NCI-H2227 (cell line): ENCODE data around the gene SH2D3A.
"Not testable (repeated sequence)": the region's sequence is repeated elsewhere in the genome, so short reads cannot be mapped to it uniquely, and the experiment has no call there.

Experiments used
- DNase-seq: peaks from one replicate; lab custom pipeline; 2025; ENCODE audit not compliant: unreplicated experiment; lab: John Stamatoyannopoulos, UW

SH2D3A gene

DNA sequence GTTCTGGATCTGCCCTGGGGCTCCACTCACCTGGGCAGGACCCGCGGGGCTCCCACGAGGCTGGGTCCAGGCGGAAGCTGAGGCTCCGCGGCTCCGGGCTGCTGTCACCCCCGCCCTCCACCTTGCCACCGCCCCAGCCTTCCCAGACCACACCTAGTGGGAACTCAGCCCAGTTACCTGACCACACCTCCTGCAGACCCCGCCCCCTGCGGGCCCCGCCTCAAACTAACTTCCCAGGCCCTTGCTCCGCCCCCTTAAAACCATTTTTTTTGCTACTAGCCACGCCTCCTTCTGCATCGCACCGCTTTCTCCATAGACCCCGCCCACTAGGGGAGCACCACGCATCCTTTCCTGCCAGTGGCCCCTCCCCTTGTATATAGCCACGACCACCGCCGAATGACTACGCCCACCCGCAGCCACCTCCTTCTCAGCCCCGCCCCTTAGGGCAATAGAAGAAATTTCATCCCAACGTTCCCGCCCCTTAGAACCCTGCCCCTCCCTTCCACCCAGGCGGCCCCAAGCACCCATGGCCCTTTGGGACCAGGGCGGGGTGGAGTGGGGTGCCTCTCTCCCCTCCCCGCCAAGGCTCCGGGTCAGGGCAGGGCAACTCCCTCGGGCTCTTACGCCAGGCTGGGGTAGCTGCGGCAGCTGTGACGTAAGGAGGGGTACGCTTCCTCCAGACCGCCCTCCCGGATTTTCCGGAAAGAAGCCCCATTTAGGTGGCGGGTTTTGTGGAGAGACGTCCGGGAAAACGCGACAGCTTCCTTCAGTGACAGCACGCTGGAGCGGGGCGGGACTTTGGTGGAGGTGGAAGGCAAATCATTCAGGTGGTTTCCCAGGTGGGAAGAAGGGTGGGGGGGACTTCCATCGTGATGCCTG is at the start of gene SH2D3A:
SH2D3A (minus strand) TSS at position 79 of the 879 bp plus-strand sequence. CDS start 3,687 bp downstream, outside the sequence.
- DNase-seq = peak; percentile 65

DNA sequence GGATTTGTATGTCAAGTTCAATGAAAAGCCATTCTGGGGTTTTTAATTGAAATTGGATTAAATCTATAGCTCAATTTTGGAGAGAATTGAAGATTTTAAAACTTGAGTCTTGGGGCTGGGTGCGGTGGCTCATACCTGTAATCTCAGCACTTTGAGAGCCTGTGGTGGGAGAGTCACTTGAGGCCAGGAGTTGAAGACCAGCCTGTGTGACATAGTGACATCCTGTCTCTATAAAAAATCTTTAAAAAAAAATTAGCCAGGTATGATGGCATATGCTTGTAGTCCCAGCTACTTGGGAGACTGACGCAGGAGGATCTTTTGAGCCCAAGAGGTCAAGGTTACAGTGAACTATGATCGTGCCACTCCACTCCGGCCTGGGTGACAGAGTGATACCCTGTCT is 46.4 kb upstream of the SH2D3A start:
- DNase-seq = no peak

DNA sequence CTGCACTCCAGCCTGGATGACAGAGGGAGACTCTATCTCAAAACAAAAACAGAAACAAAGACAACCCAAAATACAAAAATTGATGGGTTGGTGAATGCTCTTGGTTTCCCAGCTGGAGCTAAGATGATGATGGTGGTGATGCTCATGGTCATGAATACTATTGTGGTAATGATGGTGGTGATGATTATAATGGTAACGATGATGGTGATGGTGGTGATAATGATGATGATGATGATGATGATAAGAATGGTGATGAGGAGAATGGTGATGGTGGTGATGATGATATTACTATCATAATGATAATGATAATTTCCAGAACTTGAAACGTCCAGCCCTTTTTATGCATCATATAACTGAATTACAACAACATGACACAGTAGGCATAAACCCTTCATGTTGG is 45.4 kb upstream of the SH2D3A start:
- DNase-seq = no peak

DNA sequence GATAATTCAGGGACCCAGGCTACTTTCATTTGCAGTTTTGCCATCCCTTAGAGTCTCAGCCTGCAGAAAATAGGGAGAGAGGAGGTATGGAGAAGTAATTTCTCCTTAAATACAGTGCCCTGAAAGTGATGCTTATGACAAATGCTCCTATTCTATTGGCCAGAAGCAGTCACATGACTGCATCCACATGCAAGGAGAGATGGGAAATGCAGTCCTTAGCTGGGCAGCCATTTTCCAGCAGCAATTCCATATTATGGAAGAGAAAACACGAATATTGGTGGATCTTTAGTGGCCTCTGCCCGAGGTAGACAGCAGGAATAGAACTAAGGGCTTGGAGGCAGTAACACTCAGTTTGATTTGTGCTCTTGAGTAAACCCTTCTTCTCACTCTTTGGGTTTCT is 44.7 kb upstream of the SH2D3A start:
- DNase-seq = peak; percentile 73

DNA sequence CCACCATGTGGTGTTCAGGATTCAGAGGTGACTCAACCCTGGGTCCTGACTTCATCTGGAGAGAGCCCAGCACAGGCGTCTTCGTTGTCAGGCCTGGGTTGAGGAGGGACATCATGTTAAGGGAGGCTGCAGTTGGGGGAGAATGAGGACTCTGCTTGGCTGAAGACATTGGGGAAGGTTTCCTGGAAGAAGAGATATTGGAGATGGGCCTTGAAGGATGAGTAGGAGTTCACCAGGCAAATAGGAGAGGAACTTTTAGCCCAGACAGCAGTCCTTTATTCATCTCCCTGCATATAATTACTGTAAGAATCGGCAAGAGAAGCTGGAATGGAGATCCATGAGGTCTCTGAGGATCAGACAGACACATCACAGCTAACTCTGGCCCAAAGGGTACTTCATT is 44.1 kb upstream of the SH2D3A start:
- no peak for DNase-seq

DNA sequence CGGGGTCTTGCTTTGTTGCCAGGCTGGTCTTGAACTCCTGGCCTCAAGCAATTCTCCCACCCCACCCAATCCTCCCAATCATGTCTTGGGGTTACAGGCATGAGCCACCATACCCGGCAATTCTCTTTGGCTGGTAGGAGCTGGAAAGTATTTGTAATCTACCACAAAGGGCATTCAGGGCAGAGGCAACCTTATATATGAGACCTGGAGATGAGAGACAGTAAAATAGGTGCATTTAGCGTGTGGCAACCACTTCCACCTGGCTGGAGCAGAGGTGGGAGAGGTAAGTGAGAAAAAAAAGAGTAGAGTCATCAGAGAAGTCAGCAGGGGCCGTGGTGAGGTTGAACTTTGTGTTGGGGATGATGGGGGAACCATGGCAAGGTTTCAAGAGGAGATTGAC is 42.0 kb upstream of the SH2D3A start:
- DNase-seq = no peak

DNA sequence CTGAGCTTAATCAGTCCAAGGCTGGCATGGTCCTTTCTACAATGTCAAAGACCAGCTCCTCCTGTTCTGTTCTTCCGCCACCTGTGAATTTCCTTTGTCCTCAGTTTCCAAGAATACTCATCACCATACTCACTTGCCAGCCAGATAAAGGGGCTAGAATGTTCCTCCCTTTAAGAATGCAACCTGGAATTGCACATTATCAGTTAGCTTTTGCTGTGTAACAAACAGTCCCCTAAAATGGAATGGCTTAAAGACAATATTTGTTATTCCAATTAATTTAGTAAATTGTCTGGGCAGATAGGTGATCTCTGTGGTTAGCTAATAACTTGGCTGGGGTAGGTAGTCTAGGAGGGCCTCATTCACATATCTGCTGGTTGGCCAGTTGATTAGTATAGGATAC is 41.3 kb upstream of the SH2D3A start:
- DNase-seq = no peak

DNA sequence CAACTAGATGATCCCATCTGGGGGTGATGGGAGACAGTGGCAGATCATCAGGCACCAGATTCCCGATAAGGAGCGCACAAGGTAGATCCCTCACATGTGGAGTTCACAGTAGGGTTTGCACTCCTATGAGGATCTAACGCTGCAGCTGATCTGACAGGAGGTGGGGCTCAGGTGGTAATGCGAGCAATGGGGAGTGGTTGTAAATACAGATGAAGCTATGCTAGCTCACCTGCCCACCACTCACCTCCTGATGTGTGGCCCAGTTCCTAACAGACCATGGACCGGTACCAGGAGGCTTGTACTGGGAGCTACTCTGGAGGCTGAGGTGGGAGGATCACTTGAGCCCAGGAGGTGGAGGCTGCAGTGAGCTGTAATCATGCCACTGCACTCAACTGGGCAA is 40.1 kb upstream of the SH2D3A start:
- no peak for DNase-seq

DNA sequence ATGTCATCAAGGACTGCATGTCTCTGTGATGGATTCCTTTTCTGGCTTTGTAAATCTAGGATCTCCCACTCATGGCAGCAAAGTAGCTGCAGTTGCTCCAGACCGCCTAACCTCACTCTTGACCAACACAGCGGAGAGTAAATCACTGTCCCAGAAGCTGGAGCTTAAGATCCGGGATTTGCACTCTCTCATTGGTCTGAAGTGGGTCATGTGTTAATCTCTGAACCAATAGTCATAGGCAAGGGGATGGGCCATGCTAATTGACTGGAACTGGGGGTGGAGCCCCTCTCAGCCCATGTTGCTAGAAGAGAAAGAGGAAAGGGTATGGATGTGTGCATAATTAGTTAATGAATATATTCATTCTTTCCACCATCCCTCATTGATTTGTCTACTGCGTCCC is 39.3 kb upstream of the SH2D3A start:
- no peak for DNase-seq

DNA sequence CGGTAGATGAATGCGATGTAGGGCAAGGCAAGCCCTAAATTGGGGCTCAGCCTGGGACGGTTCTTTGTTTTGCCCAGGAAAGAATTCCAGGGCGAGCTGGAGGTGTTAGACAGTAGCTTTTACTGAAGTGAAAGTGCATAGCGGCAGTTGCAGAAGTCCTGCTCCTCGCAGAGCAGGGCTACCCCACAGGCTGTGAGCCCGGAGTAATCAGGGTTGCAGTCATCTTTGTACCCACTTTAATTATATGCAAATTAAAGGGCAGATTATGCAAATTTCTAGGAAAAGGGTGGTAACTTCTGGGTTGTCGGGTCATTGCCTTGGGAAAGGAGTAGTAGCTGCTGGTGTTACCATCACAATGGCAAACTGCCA is 35.8 kb upstream of the SH2D3A start:
- no peak for DNase-seq

DNA sequence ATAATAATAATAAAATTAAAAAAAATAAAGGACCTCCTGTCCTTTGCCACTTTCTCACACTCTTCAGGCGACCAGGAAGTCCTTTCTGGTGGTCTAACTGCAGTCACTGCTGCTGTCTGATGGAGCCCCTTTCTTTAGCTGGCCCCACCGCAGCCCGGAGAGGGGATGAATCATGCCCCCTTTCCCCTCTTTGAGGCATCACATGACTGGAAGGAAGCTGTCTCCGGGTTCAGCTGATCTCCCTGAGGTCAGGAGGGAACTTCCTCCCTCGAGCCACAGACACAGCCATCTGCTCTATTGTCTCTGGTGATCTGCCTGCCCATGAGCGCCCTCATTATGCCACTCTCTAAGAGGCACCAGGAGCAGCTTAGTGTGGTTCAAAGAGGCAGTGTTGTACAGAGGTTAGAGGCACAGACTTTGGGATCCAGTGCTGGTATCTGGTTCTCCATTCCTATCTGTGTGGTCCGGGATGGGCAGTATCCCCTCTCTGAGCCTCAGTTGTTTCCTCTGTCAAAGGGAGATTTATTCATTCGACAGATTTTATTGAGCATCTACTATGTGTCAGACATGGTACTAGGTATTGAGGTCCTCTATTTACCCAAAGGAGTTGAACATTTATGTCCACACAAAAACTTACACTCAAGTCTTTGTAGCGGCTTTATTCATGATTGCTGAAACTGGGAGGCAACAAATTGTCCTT is 35.3 kb upstream of the SH2D3A start:
- no peak for DNase-seq

DNA sequence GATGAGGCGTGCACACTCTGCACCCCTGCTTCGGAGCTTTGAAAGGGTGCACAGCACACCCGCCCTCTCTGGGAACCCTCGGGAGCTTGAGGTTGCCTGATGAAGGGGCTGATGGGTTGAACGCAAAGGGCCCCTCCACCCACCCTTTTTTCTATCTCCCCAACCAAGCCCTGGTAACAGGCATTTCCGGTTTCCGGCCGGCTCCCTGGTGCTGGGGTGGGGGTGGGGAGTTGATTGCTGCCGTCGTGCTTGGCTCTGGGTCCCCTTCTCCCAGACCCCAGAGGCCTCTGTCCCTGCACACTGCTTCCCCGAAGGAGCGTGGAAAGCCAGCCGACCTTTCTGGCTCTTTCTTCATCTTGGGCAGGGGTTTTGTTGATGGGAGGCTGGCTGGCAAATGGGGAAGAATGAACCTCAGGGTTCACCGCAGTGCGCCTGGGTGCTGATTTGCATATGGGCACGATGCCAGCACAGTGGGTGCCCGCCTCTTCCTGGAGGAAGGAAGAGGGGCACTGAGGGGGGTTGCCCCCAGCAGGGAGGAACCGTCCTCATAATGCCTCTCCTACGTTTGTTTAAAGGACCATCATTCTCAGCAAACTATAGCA is 34.4 kb upstream of the SH2D3A start:
- no peak for DNase-seq

DNA sequence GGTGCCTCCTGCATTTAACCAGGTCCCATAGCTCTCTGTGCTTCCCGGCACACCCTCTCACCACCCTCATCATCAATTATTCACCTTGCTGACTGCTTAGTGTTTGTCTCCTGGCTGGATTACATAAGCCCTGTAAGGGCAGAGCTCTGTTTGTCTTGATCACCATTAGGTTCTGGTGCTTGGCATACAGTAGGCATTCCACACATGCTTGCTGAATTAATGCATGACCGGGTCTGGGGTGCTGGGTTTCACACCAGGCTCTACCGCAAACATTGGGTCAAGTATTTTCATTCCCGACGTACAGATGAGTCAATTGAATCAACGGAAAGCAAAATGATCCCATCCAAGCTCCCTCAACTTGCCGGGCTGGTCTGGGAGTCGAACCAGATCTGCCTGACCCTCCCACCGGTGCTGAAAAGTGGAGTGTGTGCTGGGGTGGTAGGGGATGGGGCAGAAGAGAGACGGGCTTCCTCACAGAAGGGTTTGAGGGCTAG is 33.8 kb upstream of the SH2D3A start:
- DNase-seq = no peak

DNA sequence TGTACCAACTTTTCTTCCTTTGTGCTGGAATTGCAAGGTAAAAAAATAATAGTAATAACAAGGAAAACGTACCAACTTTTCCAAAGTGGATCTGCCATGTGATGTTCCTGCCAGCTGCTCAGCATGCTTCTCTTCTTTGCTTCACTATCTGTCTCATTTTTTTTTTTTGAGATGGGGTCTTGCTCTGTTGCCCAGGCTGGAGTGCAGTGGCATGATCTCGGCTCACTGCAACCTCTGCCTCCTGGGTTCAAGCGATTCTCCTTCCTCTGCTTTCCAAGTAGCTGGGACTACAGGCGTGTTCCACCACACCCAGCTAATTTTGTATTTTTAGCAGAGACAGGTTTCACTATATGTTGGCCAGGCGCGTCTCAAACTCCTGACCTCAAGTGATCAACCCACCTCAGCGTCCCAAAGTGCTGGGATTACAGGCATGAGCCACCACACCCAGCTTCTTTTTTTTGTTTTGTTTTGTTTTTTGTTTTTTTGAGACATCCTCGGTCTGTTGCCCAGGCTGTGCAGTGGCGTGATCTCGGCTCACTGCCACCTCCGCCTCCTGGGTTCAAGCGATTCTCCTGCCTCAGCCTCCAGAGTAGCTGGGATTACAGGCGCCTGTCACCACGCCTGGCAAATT is 33.0 kb upstream of the SH2D3A start:
- not testable (repeated sequence) for DNase-seq

DNA sequence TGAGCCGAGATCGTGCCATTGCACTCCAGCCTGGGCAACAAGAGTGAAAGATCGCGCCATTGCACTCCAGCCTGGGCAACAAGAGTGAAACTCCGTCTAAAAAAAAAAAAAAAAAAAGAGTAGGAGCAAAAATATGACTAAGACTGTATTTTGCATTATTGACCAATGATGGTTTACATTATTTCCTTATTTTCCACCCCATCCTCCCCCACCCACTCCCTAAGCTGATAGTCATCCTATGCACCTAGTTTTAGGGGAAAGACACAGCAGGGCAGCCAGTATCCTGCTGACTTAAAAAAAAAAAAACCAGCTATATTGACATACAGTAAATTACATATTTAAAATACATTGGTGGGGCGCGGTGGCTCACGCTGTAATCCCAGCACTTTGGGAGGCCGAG is 30.4 kb upstream of the SH2D3A start:
- no peak for DNase-seq

DNA sequence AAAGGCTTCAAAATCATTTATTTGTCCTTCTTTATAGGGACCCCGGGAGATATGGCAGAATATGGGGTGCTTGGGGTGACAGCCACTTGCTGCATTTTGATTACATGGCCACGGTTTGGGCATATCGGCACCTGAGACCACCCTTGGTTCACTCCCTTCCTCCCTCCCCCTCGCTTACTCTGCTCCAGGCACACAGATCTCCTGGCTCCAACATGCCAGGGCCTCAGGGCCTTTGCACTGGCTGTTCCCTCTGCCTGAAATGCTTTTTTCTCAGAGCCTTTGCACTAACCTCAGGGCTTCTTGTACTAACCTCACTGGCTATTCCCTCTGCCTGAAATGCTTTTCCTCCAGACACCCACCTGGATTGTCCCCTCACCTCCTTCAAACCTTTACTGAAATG is 29.0 kb upstream of the SH2D3A start:
- no peak for DNase-seq

DNA sequence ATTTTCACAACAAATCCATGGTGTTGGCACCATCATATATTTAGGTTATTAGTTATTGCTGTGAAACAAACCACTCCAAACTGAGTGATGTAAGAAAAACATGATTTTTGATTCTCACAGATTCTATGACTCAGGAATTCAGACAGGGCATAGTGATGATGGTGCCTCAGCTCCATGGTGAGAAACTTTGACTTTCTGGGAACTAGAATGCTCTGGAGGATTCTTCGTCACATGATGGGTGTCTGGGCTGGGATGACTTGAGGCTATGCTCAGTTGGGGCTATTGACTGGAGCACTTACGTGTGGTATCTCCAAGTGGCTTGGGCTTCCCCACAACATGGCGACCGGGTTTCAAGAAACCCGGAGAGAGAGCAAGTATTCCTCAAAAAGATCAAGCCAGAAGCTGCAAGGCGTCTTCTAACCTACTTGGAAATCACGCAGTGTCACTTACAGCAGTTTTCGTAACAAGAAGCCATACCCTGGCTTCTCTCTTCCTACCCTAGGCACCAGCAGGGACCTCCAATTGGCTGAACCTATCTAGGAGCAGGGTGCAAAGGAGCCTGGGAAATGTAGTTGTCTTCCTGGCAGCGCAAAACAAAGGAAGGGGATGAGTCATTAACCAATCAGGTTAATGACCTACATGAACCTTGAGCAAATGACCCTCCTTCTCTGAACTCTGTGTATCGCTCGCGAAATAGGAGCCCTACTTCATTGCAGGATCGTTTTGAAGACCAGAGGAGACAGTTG is 27.6 kb upstream of the SH2D3A start:
- DNase-seq = no peak

DNA sequence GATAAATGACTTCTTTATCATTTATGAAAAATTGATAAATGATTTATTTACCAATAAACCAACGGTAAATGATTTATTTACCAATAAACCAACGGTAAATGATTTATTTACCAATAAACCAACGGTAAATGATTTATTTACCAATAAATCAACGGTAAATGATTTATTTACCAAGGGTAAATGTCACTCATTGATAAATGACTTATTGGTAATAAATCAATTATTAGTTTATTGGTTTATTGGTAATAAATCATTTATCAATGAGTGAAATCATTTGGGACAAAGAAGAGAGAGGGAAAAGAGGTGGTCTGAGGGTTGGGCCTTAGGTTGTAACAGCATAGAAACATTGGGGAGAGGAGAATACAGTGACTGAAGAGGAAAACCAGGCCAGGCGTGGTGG is 26.7 kb upstream of the SH2D3A start:
- no peak for DNase-seq

DNA sequence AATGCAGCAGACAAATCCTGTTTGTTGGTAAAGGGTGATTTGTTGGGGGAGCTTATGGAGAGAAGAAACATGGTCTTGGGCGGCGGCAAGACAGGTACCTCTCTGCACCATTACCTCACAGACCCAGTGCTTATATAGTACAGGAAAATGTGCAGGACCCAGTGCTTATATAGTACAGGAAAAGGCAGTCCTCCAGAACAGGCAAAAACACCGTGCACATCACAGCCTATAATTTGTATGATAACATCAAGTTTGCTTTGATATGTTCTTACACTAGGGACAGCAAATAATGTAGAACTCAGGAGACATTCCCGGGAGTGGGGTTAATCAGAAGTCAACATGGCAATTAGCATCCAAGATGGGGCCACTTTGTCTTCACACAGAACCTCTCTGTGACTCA is 26.2 kb upstream of the SH2D3A start:
- no peak for DNase-seq

DNA sequence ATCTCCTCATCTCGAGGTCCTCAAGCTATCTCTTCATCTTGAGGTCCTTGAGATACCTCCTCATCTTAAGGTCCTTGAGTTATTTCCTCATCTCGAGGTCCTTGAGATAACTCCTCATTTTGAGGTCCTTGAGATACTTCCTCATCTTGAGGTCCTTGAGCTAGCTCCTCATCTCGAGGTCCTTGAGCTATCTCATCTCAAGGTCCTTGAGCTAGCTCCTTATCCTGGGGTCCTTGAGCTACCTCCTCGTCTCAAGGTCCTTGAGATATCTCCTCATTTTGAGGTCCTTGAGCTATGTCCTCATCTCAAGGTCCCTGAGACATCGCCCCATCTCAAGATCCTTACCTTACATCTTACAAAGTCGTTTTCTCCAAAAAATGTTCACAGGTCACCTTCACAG is 24.0 kb upstream of the SH2D3A start:
- no peak for DNase-seq
